ENCODE data around the gene TAF3.

The TAF3 gene

DNA sequence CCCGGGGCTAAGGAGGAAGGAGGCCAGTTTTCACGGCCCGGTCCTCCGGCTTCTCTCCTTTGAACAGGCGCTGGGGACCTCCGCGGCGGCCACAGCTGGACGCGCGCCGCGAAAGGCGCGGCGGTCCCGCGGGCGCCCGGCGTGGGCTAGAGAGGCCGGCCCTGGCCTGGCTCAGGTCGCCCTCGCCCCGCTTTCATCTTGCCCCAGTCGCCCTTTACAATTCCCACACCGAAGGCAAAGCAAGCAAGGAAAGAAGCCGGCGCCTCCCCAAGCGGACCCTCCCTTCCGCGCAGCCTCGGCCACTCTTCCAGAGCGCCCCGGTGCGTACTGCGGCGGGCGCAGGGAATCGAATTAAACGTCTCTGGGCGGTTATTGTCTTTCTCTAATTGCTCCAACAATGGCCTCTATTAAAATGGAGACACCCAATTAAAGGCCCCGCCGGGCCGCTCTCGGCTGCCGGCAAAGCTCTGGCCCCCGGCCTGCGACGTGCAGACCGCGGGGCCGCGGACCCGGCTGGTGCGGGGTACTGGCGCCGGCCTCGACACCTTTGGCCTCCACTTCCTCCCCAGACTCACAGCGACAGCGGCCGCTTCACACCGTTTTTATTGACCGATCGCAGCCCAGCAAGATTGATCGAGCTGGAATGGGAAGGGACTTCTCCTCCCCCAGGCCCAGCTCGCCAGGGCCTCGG lies 231.7 kb downstream of the TAF3 start:
- no peak for DNase-seq

DNA sequence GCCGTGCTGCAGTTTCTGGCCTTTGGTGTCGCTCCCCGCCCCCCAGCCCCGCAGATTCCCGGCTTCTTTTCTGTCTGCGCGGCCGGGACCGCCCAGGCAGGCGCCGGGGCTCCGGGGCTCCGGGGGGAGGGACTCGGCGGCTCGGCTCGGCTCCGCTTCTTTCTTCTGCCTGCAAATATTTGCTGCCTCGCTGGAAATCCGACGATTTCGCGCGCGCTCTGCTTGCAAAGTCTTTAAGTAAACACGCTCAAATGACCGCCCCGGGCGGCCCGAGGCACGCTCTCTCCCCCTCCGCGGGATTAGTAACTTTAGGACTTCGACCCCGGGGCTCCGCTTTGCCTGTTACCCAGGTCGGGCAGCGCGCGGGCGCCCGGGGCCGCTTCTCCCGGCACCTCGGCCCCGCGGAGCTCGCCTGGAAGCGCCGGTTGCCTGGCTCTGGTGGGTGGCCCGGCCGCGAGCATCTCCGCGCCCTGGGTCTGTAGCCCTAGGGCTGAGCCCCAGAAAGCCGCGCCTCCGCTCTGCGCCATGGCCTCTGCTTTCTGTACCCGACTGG lies 232.3 kb downstream of the TAF3 start:
- no peak for DNase-seq

DNA sequence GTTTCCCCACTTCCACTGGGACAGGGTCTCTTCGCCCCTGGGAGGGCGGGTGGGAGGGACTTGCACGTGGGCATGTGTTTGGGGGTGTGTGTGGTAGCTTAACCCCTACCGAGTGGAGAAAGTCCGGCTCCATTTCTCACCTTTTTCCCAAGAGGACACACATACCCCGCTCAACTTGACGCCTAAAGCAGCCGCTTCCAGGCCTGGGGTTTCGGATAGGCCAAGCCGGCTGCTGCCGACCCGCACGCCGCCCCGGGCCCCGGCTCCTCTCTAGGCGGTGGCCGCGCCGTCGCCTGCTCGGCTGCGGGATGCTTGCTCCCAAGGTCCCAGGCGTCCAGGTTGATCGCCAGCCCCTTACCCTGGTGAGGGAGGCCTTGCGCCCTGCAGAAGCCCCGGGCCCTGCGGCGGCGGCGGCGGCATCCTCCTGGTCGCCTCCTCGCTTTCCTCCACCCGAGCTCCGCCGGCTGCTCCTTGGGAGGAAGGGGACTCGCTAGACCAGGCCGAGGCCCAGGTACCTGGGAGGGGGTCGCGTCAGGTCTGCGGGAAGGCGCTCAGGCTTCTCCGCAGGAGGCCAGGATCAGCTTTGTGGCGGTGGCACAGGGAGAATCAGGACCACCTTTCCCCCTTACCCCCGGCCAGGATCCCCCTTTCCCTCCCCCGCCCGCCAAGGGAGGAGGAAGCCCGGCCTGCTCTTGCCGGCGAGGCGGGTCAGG lies 233.0 kb downstream of the TAF3 start:
- DNase-seq = no peak

DNA sequence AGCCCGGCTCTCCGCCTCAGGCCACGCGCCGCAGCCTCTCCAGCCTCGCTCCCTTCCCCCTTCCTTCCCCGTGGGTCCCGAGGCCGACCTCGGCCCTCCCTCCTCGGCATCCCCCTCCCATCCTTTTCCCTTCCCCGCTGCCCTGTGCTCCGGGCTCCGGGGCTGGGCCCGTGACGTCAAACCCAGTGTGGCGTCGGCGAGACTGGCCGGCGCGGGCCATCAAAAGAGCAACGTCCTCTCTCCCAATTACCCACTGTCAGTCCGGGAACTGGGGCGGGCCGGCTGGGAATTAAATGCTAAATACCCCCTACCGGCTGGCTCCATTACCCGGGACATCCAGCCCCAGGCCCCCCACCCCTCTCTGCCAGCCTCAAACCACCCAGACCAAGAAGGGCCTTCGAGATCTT lies 233.5 kb downstream of the TAF3 start:
- no peak for DNase-seq

DNA sequence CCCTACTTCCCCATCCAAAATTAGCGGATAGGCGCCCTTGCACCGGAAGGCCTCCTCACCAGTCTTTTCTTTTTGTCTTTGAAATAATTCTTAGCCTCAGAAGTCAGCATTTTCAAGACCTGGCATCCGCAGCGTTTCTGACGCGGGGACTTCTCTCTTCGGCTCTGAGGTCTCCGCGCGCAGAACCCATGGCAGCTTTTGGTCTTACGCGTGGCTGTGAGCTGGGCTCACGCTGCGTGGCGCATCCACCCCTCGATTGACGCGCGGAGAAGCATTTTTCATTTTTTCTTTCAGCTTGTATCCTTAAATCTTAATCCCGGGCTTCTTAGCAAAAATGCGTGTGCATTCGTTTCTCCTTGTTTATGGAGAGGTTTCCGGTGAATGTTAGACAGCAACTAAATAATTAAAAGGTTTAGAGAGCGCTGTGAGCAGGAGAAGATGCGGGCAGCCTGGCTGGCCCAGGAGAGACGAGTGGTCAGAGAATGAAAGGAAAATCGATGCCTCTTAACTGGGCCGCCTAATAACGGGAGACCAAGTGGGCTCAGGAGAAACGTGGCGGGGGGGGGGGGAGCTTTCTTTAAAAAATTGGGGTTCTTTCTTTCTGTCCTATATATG lies 234.1 kb downstream of the TAF3 start:
- no peak for DNase-seq

DNA sequence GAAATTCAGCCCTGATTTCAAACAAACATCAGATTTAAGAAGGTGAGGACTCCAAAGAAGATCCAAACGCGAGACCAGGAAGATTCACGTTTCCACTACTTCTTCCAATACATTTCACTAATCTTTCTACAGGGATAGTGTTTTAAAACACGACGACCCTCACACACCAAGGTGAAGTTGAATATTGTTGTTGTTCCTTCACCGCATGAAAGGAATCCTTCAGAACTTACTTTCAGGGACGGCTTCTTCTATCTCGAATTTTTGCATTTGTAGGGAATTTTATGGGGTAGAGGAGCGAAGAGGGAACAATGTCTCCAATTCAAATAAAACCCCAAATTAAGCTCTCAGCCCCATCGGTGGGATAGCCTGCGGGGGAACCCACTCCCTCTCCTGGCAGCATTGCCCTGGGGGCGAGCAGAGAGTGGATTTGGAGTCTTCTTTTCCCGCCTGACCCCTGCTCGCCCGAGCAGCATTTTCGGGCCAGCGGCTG lies 234.7 kb downstream of the TAF3 start:
- DNase-seq = no peak

DNA sequence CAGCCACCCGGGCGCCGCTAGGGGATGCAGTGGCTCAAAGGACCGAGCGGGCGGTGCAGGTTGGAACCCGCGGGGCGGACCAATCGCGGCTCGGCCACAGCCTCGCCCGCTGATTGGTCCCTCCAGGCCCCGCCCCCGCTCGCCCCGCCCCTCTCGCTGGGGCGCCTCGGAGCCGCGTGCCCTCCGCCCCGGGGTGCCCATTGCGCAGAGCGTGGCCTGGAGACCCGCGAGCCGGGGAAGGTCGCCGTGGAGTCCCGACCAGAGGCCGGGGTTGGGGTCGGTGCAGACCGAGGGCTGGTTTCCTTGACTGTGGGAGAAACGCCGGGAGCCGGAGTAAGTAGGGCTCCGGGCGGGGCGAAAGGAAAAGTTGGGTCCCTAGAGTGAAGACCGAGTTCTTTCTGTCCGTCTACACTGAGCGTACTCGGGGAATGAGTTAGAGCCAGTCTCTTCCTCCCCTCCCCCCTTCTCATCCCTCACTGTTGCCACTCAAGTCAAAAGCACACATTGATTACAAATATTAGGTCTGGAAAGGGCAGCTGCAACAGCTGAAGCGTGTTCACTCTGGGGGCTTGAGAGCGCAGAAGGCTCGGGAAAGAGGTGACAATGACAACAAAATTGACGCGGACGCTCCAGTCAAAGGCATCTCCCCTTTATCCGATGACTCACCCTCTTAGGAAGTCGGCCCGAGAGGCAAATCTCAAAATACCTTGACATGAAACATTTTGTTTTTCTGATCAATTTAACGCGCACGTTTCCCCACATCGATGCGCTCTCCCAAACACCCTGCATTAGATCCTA lies 235.3 kb downstream of the TAF3 start:
- peak; percentile 94 for DNase-seq

DNA sequence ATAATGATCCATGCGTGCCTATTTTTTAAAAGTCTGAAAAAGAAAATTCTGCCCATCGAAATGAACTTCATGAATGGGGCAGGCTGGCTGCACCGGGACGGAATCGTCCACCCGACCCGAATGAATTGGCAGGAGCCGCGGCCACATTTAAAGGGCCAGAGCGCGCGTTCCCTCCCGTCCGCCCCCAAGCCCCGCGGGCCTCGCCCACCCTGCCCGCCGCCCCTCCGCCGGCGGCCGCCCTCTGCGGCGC lies 235.9 kb downstream of the TAF3 start:
- DNase-seq = no peak

DNA sequence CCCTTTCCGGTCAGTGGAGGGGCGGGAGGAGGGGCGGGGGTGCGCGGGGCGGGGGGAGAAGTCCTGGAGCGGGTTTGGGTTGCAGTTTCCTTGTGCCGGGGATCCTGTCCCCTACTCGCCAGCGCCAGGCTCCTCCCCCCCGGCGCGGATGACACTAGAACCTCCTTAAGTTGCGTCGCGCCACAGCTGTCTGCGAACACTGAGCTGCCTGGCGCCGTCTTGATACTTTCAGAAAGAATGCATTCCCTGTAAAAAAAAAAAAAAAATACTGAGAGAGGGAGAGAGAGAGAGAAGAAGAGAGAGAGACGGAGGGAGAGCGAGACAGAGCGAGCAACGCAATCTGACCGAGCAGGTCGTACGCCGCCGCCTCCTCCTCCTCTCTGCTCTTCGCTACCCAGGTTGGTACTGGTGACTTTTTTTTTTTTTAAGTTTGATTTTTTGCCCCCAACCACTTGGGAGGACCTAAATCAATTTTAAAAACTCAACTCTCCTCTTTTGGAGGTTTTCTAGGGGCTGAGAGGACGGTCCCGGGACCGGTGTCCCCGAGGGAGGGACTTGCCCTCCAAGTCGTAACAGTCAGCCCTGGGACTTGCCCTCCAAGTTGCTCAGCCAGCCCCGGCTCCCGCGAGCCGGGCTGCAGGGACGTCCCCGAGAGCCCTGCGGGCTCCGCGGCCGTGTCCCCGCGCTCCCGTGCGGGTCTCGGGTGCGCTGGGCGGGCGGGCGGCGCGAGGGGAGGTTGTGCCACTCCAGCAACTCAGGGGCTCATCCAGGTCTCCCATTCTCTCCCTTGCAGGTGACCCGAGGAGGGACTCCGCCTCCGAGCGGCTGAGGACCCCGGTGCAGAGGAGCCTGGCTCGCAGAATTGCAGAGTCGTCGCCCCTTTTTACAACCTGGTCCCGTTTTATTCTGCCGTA lies 236.4 kb downstream of the TAF3 start, which contains the start of gene GATA3:
Gene GATA3 (plus strand): TSS at position 195 of the 914 bp plus-strand sequence. CDS start 968 bp downstream, outside the sequence.
- DNase-seq = peak; percentile 86

DNA sequence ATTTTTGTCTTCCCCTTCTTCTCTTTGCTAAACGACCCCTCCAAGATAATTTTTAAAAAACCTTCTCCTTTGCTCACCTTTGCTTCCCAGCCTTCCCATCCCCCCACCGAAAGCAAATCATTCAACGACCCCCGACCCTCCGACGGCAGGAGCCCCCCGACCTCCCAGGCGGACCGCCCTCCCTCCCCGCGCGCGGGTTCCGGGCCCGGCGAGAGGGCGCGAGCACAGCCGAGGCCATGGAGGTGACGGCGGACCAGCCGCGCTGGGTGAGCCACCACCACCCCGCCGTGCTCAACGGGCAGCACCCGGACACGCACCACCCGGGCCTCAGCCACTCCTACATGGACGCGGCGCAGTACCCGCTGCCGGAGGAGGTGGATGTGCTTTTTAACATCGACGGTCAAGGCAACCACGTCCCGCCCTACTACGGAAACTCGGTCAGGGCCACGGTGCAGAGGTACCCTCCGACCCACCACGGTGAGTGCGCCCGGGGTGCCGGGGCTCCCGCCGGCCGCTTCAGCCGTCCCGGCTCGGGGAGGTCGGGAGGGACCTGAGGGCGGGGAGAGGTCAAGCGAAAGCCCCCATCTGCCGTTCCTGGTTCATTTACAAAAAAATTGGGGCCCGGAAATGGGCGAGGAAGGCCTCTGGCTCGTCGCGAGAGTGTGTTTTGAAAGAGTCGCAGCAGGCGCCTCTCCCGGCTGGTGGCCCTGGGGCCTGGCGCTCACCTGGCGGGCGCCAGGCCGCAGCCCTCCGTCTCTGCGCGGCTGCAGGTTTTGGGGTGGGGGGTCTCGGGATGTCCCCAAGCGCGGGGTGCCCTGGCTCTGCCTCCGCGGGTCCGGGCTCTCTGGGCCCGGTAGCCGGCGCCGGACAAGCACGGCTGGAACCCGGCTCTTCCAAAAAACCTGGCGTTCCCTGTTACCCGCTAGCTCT lies 237.4 kb downstream of the TAF3 start:
- peak; percentile 46 for DNase-seq

DNA sequence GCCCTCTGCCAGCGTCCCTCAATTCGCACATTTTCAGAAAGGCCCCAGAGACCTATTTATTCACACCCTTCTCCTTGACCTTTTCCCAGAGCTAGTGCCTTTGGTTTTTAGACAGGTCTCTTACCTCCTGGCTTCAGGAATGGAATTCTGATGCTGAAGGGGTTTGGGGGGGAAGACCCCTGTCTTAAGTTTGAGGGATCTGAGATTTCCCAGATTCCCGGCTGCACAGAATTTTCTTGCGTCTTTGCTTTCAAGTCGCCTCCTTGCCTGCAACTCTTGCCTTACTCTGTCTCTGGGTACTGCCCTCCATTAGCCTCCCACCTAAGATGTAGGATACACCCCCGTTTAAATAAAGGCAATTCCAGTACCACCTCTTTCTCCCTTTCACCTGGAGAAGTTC lies 238.1 kb downstream of the TAF3 start:
- DNase-seq = no peak

DNA sequence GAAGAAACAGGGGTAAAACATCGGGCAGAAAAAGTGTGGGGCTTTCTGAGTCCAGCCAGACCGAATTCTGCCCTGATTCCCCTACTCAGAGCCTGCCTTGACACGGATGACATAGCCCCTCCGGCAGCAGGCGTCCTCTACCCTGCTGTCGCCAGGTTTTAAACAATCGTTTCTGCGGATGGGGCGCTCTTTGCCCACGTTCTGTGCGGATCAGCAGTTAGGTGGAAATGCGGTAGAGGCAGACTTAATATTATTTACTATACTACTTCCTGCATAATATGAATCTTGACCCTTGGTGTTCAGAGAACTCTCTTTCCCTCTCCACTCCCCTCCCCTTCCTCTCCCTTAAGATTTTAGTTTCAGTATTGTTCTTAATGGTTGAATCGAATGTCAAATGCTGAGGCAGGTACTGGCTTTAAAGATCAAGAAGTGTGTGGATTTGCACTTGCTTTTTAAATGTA lies 238.6 kb downstream of the TAF3 start:
- peak; percentile 65 for DNase-seq

DNA sequence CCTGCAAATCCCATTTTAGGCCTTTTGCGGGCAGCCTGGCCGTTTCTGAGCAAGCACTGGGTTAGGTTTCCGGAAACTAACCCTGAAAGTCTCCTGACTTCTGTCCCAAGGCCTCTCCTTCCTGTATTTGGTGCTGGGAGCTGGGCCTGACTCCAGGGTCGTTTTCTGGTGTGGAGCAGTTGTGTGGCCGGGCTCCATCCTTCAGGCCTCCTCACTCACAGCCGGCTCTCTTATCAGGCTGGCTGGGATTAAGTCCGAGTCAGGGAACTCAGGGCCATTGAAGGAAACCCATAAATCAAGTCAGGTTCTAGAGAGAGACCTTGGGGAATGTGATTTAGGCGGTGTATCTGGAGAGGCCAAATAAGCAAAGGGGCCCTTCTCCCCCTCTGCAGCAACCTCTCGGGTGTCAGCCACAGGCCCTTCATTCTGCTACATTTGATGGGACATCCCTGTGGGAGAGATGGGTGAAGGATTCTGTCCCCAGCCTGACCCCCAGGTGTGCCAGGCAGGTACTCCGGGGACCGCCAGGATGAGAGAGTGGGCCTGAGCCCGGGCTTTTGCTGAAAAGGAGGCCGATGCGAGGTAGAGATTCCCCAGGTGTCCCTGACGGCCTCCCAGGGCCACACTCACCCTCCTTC lies 239.4 kb downstream of the TAF3 start:
- DNase-seq = no peak

DNA sequence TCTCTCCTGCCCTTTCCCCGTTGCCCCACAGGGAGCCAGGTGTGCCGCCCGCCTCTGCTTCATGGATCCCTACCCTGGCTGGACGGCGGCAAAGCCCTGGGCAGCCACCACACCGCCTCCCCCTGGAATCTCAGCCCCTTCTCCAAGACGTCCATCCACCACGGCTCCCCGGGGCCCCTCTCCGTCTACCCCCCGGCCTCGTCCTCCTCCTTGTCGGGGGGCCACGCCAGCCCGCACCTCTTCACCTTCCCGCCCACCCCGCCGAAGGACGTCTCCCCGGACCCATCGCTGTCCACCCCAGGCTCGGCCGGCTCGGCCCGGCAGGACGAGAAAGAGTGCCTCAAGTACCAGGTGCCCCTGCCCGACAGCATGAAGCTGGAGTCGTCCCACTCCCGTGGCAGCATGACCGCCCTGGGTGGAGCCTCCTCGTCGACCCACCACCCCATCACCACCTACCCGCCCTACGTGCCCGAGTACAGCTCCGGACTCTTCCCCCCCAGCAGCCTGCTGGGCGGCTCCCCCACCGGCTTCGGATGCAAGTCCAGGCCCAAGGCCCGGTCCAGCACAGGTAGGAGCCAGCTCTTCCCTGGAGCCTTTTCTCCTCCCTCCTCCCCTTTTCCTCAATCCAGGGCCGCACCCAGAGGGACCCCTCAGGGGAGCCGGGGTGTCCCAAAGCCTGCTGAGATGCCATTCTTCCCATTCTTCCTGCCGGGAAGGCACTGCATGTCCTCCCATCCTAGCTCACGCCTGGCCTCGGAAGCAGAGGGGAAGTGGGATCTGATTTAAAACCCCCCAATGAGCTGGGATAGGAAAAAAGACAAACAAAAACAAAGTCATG lies 240.2 kb downstream of the TAF3 start:
- DNase-seq = no peak

DNA sequence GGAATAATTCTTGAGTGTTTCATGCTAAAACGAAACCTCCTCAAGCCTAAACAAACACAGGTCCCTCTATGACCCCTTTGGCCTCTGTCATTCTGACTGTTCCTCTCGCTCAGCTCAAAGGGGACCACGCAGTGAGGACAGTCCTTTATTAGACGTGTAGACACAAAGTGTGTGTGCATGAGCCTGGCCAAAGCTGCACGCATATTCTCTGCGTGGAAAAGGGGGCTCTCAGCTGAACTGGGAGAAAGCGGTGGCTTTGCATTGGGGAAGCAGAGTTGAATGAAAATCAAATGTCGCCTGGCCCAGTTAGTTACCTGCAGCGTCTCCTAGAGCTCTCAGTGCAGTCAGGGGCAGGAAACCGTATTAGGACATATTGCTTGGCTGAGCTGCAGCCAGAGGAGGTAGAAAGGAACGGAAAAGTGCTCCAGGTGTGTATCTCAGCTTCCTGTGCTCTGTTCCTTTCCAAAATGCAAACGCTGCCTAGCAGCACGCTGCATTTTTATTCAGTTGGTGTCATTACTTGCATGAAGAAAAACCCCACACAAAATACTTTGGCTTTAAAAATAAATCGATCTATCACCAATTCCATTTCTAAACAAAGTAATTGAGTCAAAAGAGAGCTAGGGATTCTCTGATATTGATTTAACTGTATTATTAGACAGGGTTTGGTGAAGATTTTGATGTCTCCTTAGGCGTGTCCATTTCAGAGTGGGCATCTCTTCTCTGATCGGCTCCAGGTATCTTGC lies 241.1 kb downstream of the TAF3 start:
- no peak for DNase-seq

DNA sequence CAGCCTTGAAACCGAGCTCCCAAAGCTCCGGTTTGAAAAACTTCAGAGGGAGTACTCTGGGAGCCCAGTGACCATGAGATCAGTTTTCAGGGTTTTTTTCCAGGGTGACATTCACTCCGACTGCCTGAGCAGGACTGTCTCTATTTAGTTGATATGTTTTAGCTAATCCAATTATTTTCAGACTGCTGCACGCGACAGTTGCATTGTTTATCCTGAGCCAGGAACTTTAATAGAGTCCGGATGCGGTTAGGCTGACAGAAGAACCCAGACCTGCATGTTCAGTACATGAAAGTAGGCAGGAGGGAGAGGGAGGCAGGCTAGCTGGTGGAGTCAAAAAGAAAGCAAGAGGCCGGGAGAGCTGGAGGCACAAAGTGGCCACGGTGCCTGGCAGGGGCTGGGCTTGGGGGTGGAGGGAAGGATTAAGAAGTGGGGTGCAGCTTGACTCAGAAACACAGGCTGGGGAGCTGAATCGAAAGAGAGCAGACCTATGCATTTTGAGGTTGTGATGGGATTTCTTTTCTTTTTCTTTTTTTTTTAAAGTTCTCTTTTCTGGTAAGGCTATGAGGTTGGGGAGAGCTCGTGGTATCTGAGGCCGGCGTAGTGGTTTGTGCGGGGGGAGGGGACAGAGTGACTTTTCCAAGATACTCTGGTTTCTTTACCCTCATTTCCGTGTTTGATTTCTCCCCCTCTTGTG lies 241.9 kb downstream of the TAF3 start:
- peak; percentile 72 for DNase-seq

DNA sequence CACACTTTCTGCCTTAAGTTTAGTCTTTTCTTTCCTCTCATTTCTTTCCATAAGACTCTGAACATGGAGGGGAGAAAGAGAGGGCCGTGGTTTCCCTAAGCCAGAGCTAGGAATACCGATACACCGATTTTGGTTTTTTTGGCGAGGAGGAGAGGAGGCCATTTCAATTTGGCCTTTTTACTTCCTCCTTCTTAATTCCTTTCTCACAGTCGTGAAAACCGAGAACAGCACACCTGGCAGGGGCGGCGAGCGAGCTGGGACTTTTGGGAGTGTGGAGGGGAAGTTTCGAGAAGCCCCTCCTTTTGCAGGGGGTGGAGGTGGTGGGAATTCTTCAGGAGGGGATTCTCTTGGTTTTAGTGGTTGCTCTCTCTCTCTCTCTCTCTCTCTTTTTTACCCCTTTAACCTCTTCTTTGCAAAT lies 242.4 kb downstream of the TAF3 start:
- no peak for DNase-seq

Data from CD4-positive, alpha-beta T cell treated with Interleukin-10 for 1 hour (primary cell).